HepG2 (cell line): Measurements from ENCODE around the gene GPER1. TPM values are rescaled to one million over a fixed set of nuclear protein-coding genes. Genes with fewer than 3 reads are reported as not detected.

Source experiments
- BORCS8-MEF2B ChIP-seq: sonication (generic); formaldehyde crosslinking; IDR thresholded peaks from 2 replicates; pipeline ENCODE4 v1.8.0; 2022; ENCODE audit warnings: mild to moderate bottlenecking, missing genetic modification reagents
- CEBPG ChIP-seq: IDR thresholded peaks from 2 replicates; pipeline ENCODE4 v1.6.1; 2016
- CHCHD3 ChIP-seq: sonication (generic); formaldehyde crosslinking; IDR thresholded peaks from 2 replicates; pipeline ENCODE4 v1.8.0; 2022; ENCODE audit warnings: mild to moderate bottlenecking, missing genetic modification reagents, moderate library complexity
- JUN ChIP-seq: sonication (generic); formaldehyde crosslinking; IDR thresholded peaks from 2 replicates; pipeline ENCODE4 v1.4.0; 2020; ENCODE audit warnings: mild to moderate bottlenecking, missing genetic modification reagents
- NCOA5 ChIP-seq: sonication (generic); formaldehyde crosslinking; IDR thresholded peaks from 2 replicates; pipeline ENCODE4 v1.4.0; 2020; ENCODE audit warnings: missing genetic modification reagents
- NPAS2 ChIP-seq: sonication (generic); formaldehyde crosslinking; IDR thresholded peaks from 2 replicates; pipeline ENCODE4 v1.8.0; 2022; ENCODE audit warnings: mild to moderate bottlenecking, missing genetic modification reagents, borderline replicate concordance
- ZBTB7B ChIP-seq: sonication (generic); formaldehyde crosslinking; IDR thresholded peaks from 2 replicates; pipeline ENCODE4 v1.4.0; 2020; ENCODE audit warnings: missing genetic modification reagents
- ZFP37 ChIP-seq: sonication (generic); formaldehyde crosslinking; IDR thresholded peaks from 2 replicates; pipeline ENCODE4 v1.4.0; 2020; ENCODE audit warnings: missing genetic modification reagents, borderline replicate concordance
- ZFY ChIP-seq: sonication (generic); formaldehyde crosslinking; IDR thresholded peaks from 2 replicates; pipeline ENCODE4 v1.4.0; 2020; ENCODE audit warnings: missing genetic modification reagents
- ZNF646 ChIP-seq: sonication (generic); formaldehyde crosslinking; IDR thresholded peaks from 2 replicates; pipeline ENCODE4 v1.9.0; 2021; ENCODE audit warnings: mild to moderate bottlenecking, missing genetic modification reagents
- ZNF678 ChIP-seq: sonication (generic); formaldehyde crosslinking; IDR thresholded peaks from 2 replicates; pipeline ENCODE4 v1.4.0; 2020; ENCODE audit warnings: mild to moderate bottlenecking, missing genetic modification reagents
- ZNF75D ChIP-seq: sonication (generic); formaldehyde crosslinking; IDR thresholded peaks from 2 replicates; pipeline ENCODE4 v1.8.1; 2023; ENCODE audit warnings: missing genetic modification reagents, mild to moderate bottlenecking, borderline replicate concordance
- polyA plus RNA-seq, 8 experiments: library from polyadenylated mRNA; depleted of rRNA in 3 of 8; stranded (reverse) in 7 of 8; unstranded in 1 of 8; fragments of >200 nt; fragmentation: Illumina TruSeq in 4 of 8; extraction: Trizol in 4 of 8; gene quantifications; 2 replicates each; pipeline versions ENCODE4 v1.2.1 to v1.2.3, GENCODE V29; 2011 to 2016; ENCODE audit warnings: low read depth in 4 of 8, missing spikeins in 1 of 8, mixed read lengths in 1 of 8; ENCODE audit not compliant: insufficient read depth in 1 of 8
- total RNA-seq, 5 experiments: library from RNA; depleted of rRNA; stranded (reverse); fragments of >200 nt; fragmentation: Illumina TruSeq; extraction: Trizol; gene quantifications; 2 replicates each; pipeline ENCODE4 v1.2.3, GENCODE V29; 2016; ENCODE audit warnings: low read depth in 1 of 5
- TF ChIP-seq, protein P1 (sequence below): sonication (generic); formaldehyde crosslinking; IDR thresholded peaks from 2 replicates; pipeline ENCODE4 v1.5.0; 2020; ENCODE audit warnings: missing genetic modification reagents
- TF ChIP-seq, protein P2 (sequence below): sonication (generic); formaldehyde crosslinking; IDR thresholded peaks from 2 replicates; pipeline ENCODE4 v1.5.0; 2020; ENCODE audit warnings: mild to moderate bottlenecking, missing genetic modification reagents, borderline replicate concordance

Gene GPER1
- total and polyA plus RNA-seq, 2 of the 13 experiments (the other 11 are each of a cell fraction or from before 2014, with no cell fraction given): 12.7 to 19.7 TPM

GRCh38 chr7:1044189-1045068 lies 43.5 kb upstream of the GPER1 start, which contains the start of gene GPR146 (continued):
- TF ChIP-seq JUN (CRISPR knock-in tag) (no peak), NCOA5 (no peak), NPAS2 (CRISPR knock-in tag) (no peak), ZNF678 (CRISPR knock-in tag) (no peak), ZNF75D (no peak), CEBPG (CRISPR knock-in tag) (peak; percentile 74; the same call in 1 of the 2 replicates), ZFP37 (CRISPR knock-in tag) (no peak), ZBTB7B (CRISPR knock-in tag) (no peak), ZNF646 (CRISPR knock-in tag) (no peak), CHCHD3 (CRISPR knock-in tag) (no peak), ZFY (peak; percentile 39; the same call in 1 of the 2 replicates), BORCS8-MEF2B (CRISPR knock-in tag) (no peak)
- TF ChIP-seq, protein P1, sequence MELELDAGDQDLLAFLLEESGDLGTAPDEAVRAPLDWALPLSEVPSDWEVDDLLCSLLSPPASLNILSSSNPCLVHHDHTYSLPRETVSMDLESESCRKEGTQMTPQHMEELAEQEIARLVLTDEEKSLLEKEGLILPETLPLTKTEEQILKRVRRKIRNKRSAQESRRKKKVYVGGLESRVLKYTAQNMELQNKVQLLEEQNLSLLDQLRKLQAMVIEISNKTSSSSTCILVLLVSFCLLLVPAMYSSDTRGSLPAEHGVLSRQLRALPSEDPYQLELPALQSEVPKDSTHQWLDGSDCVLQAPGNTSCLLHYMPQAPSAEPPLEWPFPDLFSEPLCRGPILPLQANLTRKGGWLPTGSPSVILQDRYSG: no peak
- TF ChIP-seq, protein P2, sequence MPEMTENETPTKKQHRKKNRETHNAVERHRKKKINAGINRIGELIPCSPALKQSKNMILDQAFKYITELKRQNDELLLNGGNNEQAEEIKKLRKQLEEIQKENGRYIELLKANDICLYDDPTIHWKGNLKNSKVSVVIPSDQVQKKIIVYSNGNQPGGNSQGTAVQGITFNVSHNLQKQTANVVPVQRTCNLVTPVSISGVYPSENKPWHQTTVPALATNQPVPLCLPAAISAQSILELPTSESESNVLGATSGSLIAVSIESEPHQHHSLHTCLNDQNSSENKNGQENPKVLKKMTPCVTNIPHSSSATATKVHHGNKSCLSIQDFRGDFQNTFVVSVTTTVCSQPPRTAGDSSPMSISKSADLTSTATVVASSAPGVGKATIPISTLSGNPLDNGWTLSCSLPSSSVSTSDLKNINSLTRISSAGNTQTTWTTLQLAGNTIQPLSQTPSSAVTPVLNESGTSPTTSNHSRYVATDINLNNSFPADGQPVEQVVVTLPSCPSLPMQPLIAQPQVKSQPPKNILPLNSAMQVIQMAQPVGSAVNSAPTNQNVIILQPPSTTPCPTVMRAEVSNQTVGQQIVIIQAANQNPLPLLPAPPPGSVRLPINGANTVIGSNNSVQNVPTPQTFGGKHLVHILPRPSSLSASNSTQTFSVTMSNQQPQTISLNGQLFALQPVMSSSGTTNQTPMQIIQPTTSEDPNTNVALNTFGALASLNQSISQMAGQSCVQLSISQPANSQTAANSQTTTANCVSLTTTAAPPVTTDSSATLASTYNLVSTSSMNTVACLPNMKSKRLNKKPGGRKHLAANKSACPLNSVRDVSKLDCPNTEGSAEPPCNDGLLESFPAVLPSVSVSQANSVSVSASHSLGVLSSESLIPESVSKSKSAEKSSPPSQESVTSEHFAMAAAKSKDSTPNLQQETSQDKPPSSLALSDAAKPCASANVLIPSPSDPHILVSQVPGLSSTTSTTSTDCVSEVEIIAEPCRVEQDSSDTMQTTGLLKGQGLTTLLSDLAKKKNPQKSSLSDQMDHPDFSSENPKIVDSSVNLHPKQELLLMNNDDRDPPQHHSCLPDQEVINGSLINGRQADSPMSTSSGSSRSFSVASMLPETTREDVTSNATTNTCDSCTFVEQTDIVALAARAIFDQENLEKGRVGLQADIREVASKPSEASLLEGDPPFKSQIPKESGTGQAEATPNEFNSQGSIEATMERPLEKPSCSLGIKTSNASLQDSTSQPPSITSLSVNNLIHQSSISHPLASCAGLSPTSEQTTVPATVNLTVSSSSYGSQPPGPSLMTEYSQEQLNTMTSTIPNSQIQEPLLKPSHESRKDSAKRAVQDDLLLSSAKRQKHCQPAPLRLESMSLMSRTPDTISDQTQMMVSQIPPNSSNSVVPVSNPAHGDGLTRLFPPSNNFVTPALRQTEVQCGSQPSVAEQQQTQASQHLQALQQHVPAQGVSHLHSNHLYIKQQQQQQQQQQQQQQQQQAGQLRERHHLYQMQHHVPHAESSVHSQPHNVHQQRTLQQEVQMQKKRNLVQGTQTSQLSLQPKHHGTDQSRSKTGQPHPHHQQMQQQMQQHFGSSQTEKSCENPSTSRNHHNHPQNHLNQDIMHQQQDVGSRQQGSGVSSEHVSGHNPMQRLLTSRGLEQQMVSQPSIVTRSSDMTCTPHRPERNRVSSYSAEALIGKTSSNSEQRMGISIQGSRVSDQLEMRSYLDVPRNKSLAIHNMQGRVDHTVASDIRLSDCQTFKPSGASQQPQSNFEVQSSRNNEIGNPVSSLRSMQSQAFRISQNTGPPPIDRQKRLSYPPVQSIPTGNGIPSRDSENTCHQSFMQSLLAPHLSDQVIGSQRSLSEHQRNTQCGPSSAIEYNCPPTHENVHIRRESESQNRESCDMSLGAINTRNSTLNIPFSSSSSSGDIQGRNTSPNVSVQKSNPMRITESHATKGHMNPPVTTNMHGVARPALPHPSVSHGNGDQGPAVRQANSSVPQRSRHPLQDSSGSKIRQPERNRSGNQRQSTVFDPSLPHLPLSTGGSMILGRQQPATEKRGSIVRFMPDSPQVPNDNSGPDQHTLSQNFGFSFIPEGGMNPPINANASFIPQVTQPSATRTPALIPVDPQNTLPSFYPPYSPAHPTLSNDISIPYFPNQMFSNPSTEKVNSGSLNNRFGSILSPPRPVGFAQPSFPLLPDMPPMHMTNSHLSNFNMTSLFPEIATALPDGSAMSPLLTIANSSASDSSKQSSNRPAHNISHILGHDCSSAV: no peak
